Measurements from ENCODE around the gene KLHL5. TPM values are rescaled to one million over a fixed set of nuclear protein-coding genes. Genes with fewer than 3 reads are reported as not detected.

Gene KLHL5
- total RNA-seq, 1 experiment from 2014 or later, result 84.8 TPM

DNA sequence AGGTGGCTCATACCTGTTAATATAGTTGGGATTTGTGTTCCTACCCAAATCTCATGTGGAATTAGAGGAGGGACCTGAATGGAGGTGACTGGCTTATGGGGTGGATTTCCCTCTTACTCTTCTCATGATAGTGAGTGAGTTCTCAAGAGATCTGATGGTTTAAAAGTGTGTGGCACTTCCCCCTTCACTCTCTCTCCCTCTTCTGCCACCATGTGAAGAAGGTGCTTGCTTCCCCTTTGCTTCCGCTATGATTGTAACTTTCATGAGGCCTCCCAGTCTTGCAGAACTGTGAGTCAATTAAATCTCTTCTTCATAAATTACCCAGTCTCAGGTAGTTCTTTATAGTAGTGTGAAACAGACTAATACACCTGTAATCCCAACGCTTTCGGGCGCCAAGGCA lies 92.0 kb downstream of the KLHL5 start:
- CTCF ChIA-PET, result no interaction called here
- intact Hi-C loops (cut with micrococcal nuclease), result no loop called here
- TF ChIP-seq EZH2phosphoT487 (IDR thresholded peaks at IDR 0.05; ENCODE audit: borderline replicate concordance, low read length), result no peak
- TF ChIP-seq, protein P1, sequence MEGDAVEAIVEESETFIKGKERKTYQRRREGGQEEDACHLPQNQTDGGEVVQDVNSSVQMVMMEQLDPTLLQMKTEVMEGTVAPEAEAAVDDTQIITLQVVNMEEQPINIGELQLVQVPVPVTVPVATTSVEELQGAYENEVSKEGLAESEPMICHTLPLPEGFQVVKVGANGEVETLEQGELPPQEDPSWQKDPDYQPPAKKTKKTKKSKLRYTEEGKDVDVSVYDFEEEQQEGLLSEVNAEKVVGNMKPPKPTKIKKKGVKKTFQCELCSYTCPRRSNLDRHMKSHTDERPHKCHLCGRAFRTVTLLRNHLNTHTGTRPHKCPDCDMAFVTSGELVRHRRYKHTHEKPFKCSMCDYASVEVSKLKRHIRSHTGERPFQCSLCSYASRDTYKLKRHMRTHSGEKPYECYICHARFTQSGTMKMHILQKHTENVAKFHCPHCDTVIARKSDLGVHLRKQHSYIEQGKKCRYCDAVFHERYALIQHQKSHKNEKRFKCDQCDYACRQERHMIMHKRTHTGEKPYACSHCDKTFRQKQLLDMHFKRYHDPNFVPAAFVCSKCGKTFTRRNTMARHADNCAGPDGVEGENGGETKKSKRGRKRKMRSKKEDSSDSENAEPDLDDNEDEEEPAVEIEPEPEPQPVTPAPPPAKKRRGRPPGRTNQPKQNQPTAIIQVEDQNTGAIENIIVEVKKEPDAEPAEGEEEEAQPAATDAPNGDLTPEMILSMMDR (conservative IDR thresholded peaks at IDR 0.05; ENCODE audit: low read depth, low read length), result no peak
- TF ChIP-seq EZH2 (IDR thresholded peaks at IDR 0.05; ENCODE audit: low read length, unreplicated experiment), result no peak

DNA sequence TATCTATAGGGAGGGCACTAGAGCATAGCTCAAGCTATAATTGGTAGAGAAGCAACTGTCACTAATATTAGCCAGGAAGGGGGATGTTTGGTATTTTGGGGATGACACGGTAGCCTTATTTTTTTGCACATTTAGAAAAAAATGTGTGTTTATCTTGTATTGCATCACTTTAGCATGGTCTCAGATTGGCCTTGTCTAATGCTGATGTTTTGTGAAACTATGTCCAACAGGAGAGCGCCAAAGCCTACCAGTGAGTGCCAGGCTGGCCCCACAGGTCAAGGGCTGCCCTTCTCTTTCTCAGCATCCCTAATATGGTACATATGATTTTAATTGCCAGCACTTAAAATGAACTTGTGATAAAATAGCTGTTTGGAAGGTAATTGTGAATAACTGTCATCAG lies 95.5 kb downstream of the KLHL5 start:
- no peak for ATAC-seq
- Histone ChIP-seq H3K36me3 (ENCODE audit: low read depth, low read length) (no peaks in the 10 kb centered on the region), H3K27ac (ENCODE audit: low read length) (no peak overlapping the region), H3K9ac (ENCODE audit: low read length) (no peak overlapping the region), H3K27me3 (ENCODE audit: low read length) (no peaks in the 10 kb centered on the region), H3K9me2 (replicated peaks; ENCODE audit: low read length) (no peaks in the 10 kb centered on the region), H3K4me2 (ENCODE audit: low read length) (no peak overlapping the region), H3K79me2 (ENCODE audit: low read length) (no peaks in the 10 kb centered on the region), H3K4me3 (ENCODE audit: low read length) (no peak overlapping the region), H3K9me3 (ENCODE audit: low read length) (no peaks in the 10 kb centered on the region), H3F3A (ENCODE audit: low read length, unreplicated experiment) (no peaks in the 10 kb centered on the region), H4K20me1 (ENCODE audit: low read length) (no peaks in the 10 kb centered on the region), H2AFZ (ENCODE audit: low read length) (no peak overlapping the region), H3K4me1 (ENCODE audit: insufficient read depth, low read length) (no peaks in the 10 kb centered on the region)
- POLR2A ChIA-PET (ENCODE audit: unreplicated experiment), result no interaction called here
- intact Hi-C loops (cut with micrococcal nuclease), result no loop called here
- no peak for DNase-seq
- TF ChIP-seq EZH2 (IDR thresholded peaks at IDR 0.05; ENCODE audit: low read length, unreplicated experiment) (no peak), EZH2phosphoT487 (IDR thresholded peaks at IDR 0.05; ENCODE audit: borderline replicate concordance, low read length) (no peak)
- TF ChIP-seq, protein P1 (conservative IDR thresholded peaks at IDR 0.05; ENCODE audit: low read depth, low read length), result no peak
- CTCF ChIA-PET, result no interaction called here
- BruUV-seq (replicated peaks), result no TSS peak

More for the DNA sequence above, 92.0 kb downstream of the KLHL5 start:
- no peak overlapping the region for H3K4me3 ChIP-seq (ENCODE audit: low read length)
- H3K9me3 ChIP-seq (ENCODE audit: low read length), result no peaks in the 10 kb centered on the region
- BruUV-seq (replicated peaks), result no TSS peak
- no peaks in the 10 kb centered on the region for H4K20me1 ChIP-seq (ENCODE audit: low read length)
- no peaks in the 10 kb centered on the region for H3K27me3 ChIP-seq (ENCODE audit: low read length)
- no peaks in the 10 kb centered on the region for H3F3A ChIP-seq (ENCODE audit: low read length, unreplicated experiment)
- H2AFZ ChIP-seq (ENCODE audit: low read length), result no peak overlapping the region
- no peak overlapping the region for H3K27ac ChIP-seq (ENCODE audit: low read length)
- ATAC-seq, result no peak
- H3K4me1 ChIP-seq (ENCODE audit: insufficient read depth, low read length), result no peaks in the 10 kb centered on the region
- no peaks in the 10 kb centered on the region for H3K9me2 ChIP-seq (replicated peaks; ENCODE audit: low read length)
- DNase-seq, result no peak
- no peak overlapping the region for H3K9ac ChIP-seq (ENCODE audit: low read length)
- no peaks in the 10 kb centered on the region for H3K79me2 ChIP-seq (ENCODE audit: low read length)
- POLR2A ChIA-PET (ENCODE audit: unreplicated experiment), result no interaction called here
- H3K4me2 ChIP-seq (ENCODE audit: low read length), result no peak overlapping the region
- H3K36me3 ChIP-seq (ENCODE audit: low read depth, low read length), result no peaks in the 10 kb centered on the region

DNA sequence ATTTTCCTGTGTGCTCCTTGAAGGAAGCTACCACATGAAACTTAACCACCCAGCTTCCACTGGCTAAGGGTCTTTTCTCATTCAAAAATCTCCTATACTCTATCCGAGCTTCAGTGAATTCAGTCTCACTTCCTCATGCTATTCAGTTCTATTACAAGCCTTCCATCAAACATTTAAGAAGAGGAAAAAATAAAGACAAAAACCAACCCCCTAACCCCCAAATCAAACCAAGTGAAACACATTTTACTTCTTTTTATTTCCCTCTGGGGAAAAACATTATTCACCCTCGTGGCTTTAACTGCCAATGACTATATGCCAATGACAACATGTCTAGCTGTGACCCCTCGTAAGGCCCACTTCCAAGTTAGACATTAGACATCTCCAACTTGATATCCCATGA lies 104.1 kb downstream of the KLHL5 start:
- Histone ChIP-seq H4K20me1 (ENCODE audit: low read length) (no peaks in the 10 kb centered on the region), H3K79me2 (ENCODE audit: low read length) (no peaks in the 10 kb centered on the region), H3K9me2 (replicated peaks; ENCODE audit: low read length) (no peaks in the 10 kb centered on the region), H3K9ac (ENCODE audit: low read length) (no peak overlapping the region), H3K4me2 (ENCODE audit: low read length) (no peak overlapping the region), H3K9me3 (ENCODE audit: low read length) (no peaks in the 10 kb centered on the region), H3F3A (ENCODE audit: low read length, unreplicated experiment) (no peaks in the 10 kb centered on the region), H3K27ac (ENCODE audit: low read length) (no peak overlapping the region), H3K36me3 (ENCODE audit: low read depth, low read length) (no peaks in the 10 kb centered on the region), H3K27me3 (ENCODE audit: low read length) (no peaks in the 10 kb centered on the region), H3K4me1 (ENCODE audit: insufficient read depth, low read length) (no peaks in the 10 kb centered on the region), H2AFZ (ENCODE audit: low read length) (no peak overlapping the region), H3K4me3 (ENCODE audit: low read length) (no peak overlapping the region)
- ATAC-seq (no peak), DNase-seq (no peak)
- no TSS peak for BruUV-seq (replicated peaks)
- TF ChIP-seq, protein P1 (conservative IDR thresholded peaks at IDR 0.05; ENCODE audit: low read depth, low read length), result no peak
- TF ChIP-seq EZH2phosphoT487 (IDR thresholded peaks at IDR 0.05; ENCODE audit: borderline replicate concordance, low read length), result no peak
- no peak for TF ChIP-seq EZH2 (IDR thresholded peaks at IDR 0.05; ENCODE audit: low read length, unreplicated experiment)
- ChIA-PET CTCF (no interaction called here), POLR2A (ENCODE audit: unreplicated experiment) (no interaction called here)
- intact Hi-C loops (cut with micrococcal nuclease), result no loop called here

All from PC-3 (cell line).